ENCODE results near the gene WDR75. TPM values are rescaled to one million over a fixed set of nuclear protein-coding genes. Genes with fewer than 3 reads are reported as not detected.

WDR75 gene
- total RNA-seq, 3 donors from 2014 or later = 150 to 177 (median 160) TPM

DNA sequence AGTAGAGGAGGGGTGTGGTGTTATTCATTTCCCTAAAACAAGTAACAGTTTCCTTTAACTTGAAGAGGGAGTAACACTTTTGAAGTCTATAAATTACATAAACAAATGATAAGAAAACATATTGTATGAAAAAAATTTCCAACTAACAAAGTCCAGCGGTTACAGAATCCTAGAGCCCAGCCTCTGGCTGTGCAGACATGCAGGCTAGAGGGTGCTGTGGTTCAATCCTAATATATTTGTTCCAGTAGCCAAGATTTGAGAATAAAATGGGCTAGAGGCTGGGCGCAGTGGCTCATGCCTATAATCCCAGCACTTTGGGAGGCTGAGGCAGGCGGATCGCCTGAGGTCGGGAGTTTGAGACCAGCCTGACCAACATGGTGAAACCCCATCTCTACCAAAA, 56.9 kb downstream of the WDR75 start:
- ATAC-seq (no peak), DNase-seq (no peak)
- Mint-ChIP-seq H3K9me3 (peaks cover 3% of the 10 kb centered on the region), H3K4me1 (ENCODE audit: low read depth) (no peaks in the 10 kb centered on the region), H3K27me3 (ENCODE audit: low read depth) (peaks cover 3% of the 10 kb centered on the region), H3K4me3 (no peak overlapping the region), H3K36me3 (ENCODE audit: insufficient read depth) (no peaks in the 10 kb centered on the region)

DNA sequence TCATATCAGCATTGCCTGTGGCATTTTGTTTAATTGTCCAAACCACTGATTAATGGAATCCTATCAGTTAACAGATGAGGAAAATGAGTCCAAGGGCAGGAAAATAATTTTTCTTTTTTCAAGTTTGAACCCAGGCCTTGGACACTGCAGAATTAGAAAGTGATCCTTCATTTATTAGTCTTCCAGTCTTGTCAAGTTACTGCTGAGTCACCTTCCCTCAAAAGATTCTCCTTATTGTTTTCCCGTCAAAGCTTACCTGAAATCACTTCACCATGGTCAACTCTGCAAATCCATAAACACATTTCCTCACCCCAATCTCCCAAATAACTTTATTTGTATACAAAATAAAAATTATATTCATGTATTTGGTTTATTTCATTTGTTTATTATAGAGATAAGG, 57.9 kb downstream of the WDR75 start:
- Mint-ChIP-seq H3K4me1 (ENCODE audit: low read depth) (no peaks in the 10 kb centered on the region), H3K36me3 (ENCODE audit: insufficient read depth) (no peaks in the 10 kb centered on the region), H3K9me3 (peaks cover 3% of the 10 kb centered on the region), H3K27me3 (ENCODE audit: low read depth) (peaks cover 2% of the 10 kb centered on the region), H3K4me3 (no peak overlapping the region)
- no peak for ATAC-seq
- no peak for DNase-seq

DNA sequence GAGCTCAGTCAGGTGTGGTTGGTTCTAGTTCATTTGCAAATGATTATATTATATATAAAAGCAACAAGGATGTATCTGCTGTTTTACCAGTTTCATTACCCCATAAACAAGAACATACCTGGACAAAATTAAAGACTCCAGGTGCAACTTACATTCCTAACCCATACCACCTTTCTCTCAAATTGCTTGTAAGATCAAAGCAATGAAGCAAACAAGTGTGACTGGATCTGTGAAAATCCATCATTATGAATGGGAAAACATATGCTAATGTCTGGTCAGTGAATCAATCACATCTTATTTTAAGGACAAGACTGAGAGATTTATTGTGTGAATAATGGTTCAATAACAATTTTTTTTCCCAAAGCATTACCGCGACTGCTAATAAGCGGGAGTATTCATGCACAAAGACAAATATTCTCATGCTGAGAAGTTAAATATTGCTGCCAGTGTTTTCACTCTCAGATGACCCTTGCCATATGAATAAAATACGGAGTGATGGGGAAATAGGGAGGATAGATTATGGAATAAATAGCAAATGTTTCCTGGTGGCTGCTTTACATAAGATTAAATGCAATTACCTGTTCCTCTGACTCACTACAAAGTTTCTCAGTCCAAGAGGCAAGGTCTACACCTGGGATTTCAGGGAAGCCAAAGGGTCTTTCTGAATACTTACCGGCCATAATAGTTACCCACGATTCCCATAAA, 59.3 kb downstream of the WDR75 start:
- Mint-ChIP-seq H3K36me3 (ENCODE audit: insufficient read depth) (no peaks in the 10 kb centered on the region), H3K4me3 (no peak overlapping the region), H3K9me3 (no peaks in the 10 kb centered on the region), H3K27me3 (ENCODE audit: low read depth) (peaks cover 2% of the 10 kb centered on the region), H3K4me1 (ENCODE audit: low read depth) (peaks cover 8% of the 10 kb centered on the region)
- ATAC-seq (no peak), DNase-seq (no peak)

DNA sequence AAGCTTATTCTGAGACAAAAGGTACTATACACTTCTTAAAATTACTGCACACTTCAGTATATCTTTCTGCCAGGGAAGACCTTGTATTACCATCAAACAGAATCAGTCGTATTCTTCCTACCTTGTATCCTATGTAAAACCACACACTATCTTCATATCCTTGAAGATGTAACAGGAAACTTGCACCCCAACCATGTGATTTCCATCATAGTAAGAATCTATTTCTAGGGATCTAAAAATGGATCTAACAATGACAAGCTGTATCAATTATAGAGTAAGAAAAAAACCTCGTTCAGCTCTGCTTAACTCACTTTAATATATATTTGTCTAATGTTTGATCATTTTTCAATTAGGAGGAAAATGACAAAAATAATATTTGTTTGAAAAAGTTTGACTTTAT, 60.2 kb downstream of the WDR75 start:
- ATAC-seq (no peak), DNase-seq (no peak)
- Mint-ChIP-seq H3K4me1 (ENCODE audit: low read depth) (peaks cover 14% of the 10 kb centered on the region), H3K9me3 (no peaks in the 10 kb centered on the region), H3K36me3 (ENCODE audit: insufficient read depth) (no peaks in the 10 kb centered on the region), H3K27me3 (ENCODE audit: low read depth) (peaks cover 2% of the 10 kb centered on the region), H3K4me3 (no peak overlapping the region)

DNA sequence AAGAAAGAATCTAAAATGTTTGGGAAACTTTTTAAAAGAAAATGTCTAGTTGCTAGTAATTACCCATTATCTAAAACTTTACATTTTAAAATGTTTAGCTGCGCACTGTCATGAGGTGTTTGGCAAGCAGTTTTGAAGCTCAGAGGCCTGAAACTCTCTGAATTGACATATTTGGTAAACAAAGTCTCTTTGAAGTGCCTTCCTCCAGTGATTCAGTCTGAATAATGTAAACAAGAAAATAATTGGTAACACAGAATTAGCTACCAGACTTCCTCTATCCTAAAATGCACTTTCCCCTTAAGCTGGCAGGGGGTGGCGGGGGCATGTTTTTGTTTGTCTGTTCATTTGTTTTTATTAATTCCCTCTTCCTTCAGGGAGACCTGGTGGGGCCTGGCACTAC, 61.4 kb downstream of the WDR75 start:
- H3K36me3 Mint-ChIP-seq (ENCODE audit: insufficient read depth) = no peaks in the 10 kb centered on the region
- peaks cover 15% of the 10 kb centered on the region for H3K4me1 Mint-ChIP-seq (ENCODE audit: low read depth)
- H3K9me3 Mint-ChIP-seq = no peaks in the 10 kb centered on the region
- no peak overlapping the region for H3K4me3 Mint-ChIP-seq
- DNase-seq (no peak), ATAC-seq (no peak)
- no peaks in the 10 kb centered on the region for H3K27me3 Mint-ChIP-seq (ENCODE audit: low read depth)

DNA sequence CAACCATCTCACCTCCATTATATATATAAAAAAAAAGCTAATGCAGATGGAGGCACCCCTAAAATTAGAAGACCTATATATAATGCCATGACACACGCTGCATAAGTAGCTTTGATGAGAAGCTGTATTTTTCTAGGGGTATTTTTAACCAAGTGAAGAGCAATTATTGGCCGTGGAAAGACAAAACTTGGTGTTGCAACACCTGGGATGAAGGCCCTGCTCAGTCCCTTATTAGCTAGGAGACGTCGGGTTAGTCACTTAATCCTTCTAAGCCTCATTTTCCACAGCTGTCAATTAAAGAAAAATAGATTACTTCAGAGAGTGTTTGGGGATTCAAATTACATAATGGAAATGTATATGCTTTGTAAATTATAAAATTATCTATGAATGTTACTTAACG, 63.0 kb downstream of the WDR75 start:
- ATAC-seq (no peak), DNase-seq (no peak)
- H3K27me3 Mint-ChIP-seq (ENCODE audit: low read depth) = no peaks in the 10 kb centered on the region
- peaks cover 15% of the 10 kb centered on the region for H3K4me1 Mint-ChIP-seq (ENCODE audit: low read depth)
- no peak overlapping the region for H3K4me3 Mint-ChIP-seq
- peaks cover 6% of the 10 kb centered on the region for H3K9me3 Mint-ChIP-seq
- H3K36me3 Mint-ChIP-seq (ENCODE audit: insufficient read depth) = no peaks in the 10 kb centered on the region

DNA sequence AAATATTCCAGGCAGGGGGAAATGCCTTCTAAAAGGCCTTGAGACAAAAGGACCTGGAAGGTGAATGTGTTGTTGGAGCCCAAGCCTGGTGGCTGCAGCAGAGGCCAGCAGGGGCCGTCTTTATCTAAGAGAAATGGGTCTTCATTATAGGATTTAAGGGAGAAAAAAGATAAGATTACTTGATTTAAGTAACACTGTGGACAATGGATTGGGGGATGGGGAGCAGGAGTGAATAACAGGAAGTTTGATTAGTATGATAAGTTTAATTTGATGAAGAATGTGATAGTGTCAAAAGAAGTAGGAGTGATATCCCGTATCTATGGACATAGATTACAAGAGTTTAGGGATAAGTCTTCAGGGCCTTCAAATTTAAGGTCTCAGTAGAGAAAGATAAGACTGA, 64.2 kb downstream of the WDR75 start:
- Mint-ChIP-seq H3K9me3 (peaks cover 8% of the 10 kb centered on the region), H3K27me3 (ENCODE audit: low read depth) (no peaks in the 10 kb centered on the region), H3K4me1 (ENCODE audit: low read depth) (peaks cover 15% of the 10 kb centered on the region), H3K36me3 (ENCODE audit: insufficient read depth) (no peaks in the 10 kb centered on the region), H3K4me3 (no peak overlapping the region)
- DNase-seq = no peak
- no peak for ATAC-seq

DNA sequence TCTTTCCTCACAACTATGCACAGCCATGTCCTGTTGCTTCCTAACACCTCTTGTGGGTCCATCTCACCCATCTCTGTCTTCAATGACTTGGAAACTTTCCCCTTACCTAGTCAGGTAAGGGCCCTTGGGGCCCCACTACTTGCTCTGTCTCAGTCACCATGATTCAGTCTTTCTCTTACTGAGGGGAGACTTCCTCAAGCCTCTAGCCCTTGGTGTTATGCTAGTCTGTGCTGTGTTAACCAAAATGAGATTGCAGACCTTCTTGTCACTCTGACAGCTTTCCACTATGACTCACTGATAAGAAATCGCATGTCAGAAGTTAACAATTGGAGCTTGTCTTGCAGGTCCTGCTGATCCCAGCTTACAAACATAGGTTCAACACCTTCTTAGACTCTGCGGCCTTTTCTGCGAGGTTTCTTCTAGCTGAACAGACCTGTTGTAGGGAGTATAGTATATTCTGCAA, 65.3 kb downstream of the WDR75 start:
- no peak for DNase-seq
- H3K36me3 Mint-ChIP-seq (ENCODE audit: insufficient read depth) = no peaks in the 10 kb centered on the region
- H3K4me3 Mint-ChIP-seq = no peak overlapping the region
- no peaks in the 10 kb centered on the region for H3K27me3 Mint-ChIP-seq (ENCODE audit: low read depth)
- peaks cover 15% of the 10 kb centered on the region for H3K4me1 Mint-ChIP-seq (ENCODE audit: low read depth)
- H3K9me3 Mint-ChIP-seq = peaks cover 8% of the 10 kb centered on the region
- peak; percentile 88 to 89 for ATAC-seq

DNA sequence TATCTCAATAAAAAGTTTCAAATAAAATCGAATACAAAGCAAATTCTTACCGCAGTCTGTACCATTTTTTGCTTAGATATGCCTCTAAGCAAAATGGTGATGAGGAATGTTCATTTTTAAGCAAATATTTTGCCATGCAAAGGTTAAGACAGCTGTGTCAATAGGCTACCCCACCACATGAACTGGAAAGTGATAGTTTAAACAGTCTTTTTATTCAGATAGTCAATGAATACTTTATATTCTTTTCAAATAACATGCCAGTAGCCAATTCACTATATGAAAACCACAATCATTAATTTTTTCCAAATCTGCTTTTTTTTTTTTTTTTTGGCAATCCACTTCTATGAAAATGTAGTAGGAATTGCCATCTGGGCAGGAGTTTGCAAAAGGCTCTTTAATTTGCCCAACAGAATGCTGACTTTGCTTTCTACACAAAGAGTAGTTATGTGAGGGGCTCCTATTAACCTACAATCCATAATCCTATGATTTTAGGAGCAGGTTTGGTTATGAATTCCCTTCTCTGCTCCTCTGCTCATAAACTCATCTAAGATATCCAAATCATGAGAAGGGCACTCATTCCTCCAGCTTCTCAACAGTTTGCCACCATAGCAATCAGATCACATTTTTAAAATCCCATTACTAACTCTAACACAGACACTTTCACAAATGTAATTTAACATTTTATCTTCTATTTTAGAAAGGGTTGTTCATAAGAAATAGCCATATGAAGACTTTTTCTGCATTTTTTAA, 70.1 kb downstream of the WDR75 start:
- H3K9me3 Mint-ChIP-seq = peaks cover 8% of the 10 kb centered on the region
- no peak overlapping the region for H3K4me3 Mint-ChIP-seq
- peaks cover 2% of the 10 kb centered on the region for H3K4me1 Mint-ChIP-seq (ENCODE audit: low read depth)
- no peak for ATAC-seq
- DNase-seq = no peak
- H3K27me3 Mint-ChIP-seq (ENCODE audit: low read depth) = peaks cover 2% of the 10 kb centered on the region
- H3K36me3 Mint-ChIP-seq (ENCODE audit: insufficient read depth) = no peaks in the 10 kb centered on the region

DNA sequence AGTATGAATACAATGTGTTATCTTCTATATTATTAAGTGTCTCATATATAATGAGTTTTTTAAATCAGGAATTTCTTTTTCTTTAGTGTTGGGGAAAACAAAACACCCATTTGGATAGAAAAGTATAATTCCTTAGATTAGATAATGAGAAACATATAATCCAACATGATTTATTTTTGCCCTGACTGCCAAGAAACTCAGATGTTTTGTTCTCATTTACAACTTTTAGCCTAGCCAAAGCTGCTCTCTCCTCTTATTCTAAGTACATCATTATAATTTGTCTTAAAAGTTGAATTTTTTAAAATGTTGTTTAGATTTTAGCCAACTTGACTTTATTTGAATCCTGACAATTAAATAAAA, 70.7 kb downstream of the WDR75 start:
- no peak for DNase-seq
- H3K4me3 Mint-ChIP-seq = no peak overlapping the region
- ATAC-seq = no peak
- no peaks in the 10 kb centered on the region for H3K4me1 Mint-ChIP-seq (ENCODE audit: low read depth)
- H3K27me3 Mint-ChIP-seq (ENCODE audit: low read depth) = peaks cover 2% of the 10 kb centered on the region
- peaks cover 8% of the 10 kb centered on the region for H3K9me3 Mint-ChIP-seq
- H3K36me3 Mint-ChIP-seq (ENCODE audit: insufficient read depth) = no peaks in the 10 kb centered on the region

DNA sequence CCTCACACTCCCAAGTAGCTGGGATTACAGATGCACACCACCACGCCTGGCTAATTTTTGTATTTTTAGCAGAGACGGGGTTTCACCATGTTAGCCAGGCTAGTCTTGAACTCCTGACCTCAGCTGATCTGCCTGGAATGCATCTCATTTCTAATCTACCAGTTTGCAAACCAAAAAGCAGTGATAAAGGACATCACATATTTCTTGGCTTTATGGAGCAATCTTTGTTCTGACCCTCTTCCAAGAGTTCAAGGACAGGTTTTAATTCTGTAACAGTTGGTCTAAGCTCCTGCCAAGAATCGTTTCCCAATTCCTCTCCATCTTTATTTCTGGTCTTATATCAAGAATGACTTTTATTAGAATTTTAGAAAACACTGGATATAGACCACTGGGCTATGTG, 71.6 kb downstream of the WDR75 start:
- Mint-ChIP-seq H3K27me3 (ENCODE audit: low read depth) (peaks cover 2% of the 10 kb centered on the region), H3K9me3 (peaks cover 13% of the 10 kb centered on the region), H3K4me3 (no peak overlapping the region), H3K36me3 (ENCODE audit: insufficient read depth) (no peaks in the 10 kb centered on the region), H3K4me1 (ENCODE audit: low read depth) (no peaks in the 10 kb centered on the region)
- ATAC-seq = no peak
- no peak for DNase-seq

DNA sequence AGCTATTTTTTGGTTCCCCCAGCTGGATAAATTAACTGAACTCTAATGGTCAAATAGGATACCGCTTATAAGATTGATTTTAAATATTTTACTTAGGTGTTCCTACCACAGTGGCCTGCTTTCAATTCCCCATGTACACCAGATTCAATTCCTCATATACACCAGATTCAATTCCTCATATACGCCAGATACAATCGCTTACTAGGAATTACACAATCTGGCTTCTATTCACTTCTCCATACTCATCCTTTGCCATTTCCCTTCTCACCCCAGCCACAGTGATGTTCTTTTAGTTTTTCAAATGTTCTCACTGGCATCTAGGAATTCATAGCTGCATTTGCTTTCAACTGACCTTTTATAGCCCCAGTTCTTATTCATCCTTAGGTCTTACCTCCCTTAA, 72.8 kb downstream of the WDR75 start:
- ATAC-seq (no peak), DNase-seq (no peak)
- Mint-ChIP-seq H3K36me3 (ENCODE audit: insufficient read depth) (no peaks in the 10 kb centered on the region), H3K27me3 (ENCODE audit: low read depth) (peaks cover 2% of the 10 kb centered on the region), H3K4me1 (ENCODE audit: low read depth) (no peaks in the 10 kb centered on the region), H3K9me3 (peaks cover 8% of the 10 kb centered on the region), H3K4me3 (no peak overlapping the region)

DNA sequence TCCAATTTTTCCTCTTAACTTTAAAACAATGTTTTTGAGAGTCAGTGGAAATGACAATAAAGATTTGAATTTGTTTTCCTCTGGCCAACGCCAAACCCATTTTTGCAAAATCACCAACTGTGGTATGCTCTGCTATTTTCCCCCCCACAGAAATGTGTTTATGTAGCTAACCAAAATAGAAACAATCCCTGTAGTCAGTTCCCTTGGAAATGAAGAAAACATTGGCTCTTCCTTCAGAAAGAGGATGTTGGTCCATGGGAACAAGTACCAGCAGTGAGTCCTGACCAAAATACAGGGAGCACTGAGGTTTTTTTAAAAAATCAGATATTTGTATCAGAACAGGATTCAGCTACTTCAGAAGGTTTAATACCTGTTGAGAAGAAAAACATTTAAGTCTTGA, 74.0 kb downstream of the WDR75 start:
- Mint-ChIP-seq H3K27me3 (ENCODE audit: low read depth) (peaks cover 2% of the 10 kb centered on the region), H3K9me3 (peaks cover 5% of the 10 kb centered on the region), H3K4me1 (ENCODE audit: low read depth) (no peaks in the 10 kb centered on the region), H3K36me3 (ENCODE audit: insufficient read depth) (no peaks in the 10 kb centered on the region), H3K4me3 (no peak overlapping the region)
- ATAC-seq (no peak), DNase-seq (no peak)

DNA sequence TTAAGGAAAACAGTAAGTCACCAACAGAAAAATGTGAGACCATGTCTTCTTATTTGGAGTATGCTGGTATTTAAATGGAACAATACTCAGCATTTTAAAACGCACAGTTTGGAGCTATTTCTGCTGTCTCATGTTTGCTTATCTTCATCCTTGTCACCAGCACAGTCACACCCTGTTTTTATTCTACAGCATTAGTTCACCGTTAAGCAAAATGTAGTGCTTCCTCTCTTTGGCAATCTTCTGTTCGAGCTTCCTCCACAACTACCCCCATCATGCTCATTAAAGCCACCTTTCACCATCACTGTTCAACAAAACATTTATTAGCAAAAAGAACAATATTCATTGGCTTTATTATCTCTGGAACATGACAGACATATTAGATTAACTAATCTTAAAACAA, 75.3 kb downstream of the WDR75 start:
- DNase-seq (no peak), ATAC-seq (no peak)
- H3K4me3 Mint-ChIP-seq = no peak overlapping the region
- H3K9me3 Mint-ChIP-seq = peaks cover 5% of the 10 kb centered on the region
- peaks cover 2% of the 10 kb centered on the region for H3K27me3 Mint-ChIP-seq (ENCODE audit: low read depth)
- H3K36me3 Mint-ChIP-seq (ENCODE audit: insufficient read depth) = no peaks in the 10 kb centered on the region
- no peaks in the 10 kb centered on the region for H3K4me1 Mint-ChIP-seq (ENCODE audit: low read depth)

DNA sequence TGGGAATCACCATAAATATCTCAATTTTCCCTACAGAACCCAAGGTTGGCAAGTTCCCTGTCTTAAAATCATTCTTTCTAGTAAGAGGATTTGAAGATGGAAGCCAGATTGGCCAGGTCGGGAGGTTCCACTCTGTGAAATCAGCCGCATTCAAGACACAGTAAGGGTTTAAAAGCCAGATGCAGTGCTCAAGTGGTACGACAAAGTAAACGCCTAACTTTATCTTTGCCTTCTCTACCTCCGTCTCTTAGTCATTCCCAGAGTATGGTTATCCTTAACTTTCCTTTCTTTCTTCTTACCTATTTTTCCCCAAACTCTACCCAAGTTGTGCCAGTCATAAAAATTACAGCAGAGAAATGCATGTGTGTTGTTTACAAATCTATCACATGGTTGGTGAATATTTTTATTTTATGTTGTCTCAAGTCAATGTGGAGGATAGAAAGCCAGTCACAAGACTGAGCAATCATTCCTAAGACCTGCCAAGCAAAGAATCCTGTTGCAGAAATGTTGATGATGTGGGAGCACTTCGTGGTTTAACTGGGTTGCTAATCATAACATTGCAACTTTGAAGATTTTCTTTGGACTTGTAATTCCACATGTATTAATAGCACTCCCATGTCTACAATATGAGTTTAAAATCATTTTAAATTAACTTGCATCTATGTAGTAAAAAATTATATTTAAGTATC, 76.7 kb downstream of the WDR75 start:
- Mint-ChIP-seq H3K27me3 (ENCODE audit: low read depth) (peaks cover 2% of the 10 kb centered on the region), H3K4me3 (no peak overlapping the region), H3K4me1 (ENCODE audit: low read depth) (no peaks in the 10 kb centered on the region), H3K36me3 (ENCODE audit: insufficient read depth) (no peaks in the 10 kb centered on the region), H3K9me3 (peaks cover 5% of the 10 kb centered on the region)
- ATAC-seq (no peak), DNase-seq (no peak)

Data from activated T-cell treated with anti-CD3 and anti-CD28 coated beads, Interleukin-2, amount 50 U/mL, for 4 hours (primary cell).